Esophagus (tissue), 2 donors: ENCODE data around the gene STKLD1. TPM values are rescaled to one million over a fixed set of nuclear protein-coding genes. Genes with fewer than 3 reads are reported as not detected.
A peak's percentile ranks its signal among the peaks of the same experiment; 100 is the strongest.

Source experiments
- H3K27ac ChIP-seq, 2 donors: one replicate each; pipeline ENCODE4 v1.5.1; 2013; ENCODE audit warnings: low read depth in 2 of 2, mild to moderate bottlenecking in 2 of 2, inconsistent platforms in 1 of 2, low read length in 1 of 2, moderate library complexity in 1 of 2
- H3K27me3 ChIP-seq, 2 donors: one replicate each; pipeline ENCODE4 v1.6.1; 2013; ENCODE audit warnings: low read length in 2 of 2, control low read depth in 1 of 2, mild to moderate bottlenecking in 1 of 2; ENCODE audit not compliant: insufficient read depth in 2 of 2, control insufficient read depth in 1 of 2
- H3K36me3 ChIP-seq, 2 donors: one replicate each; pipeline ENCODE4 v1.6.1; 2013; ENCODE audit warnings: low read length in 1 of 2; ENCODE audit not compliant: control insufficient read depth in 2 of 2, insufficient read depth in 2 of 2
- H3K4me1 ChIP-seq, 2 donors: one replicate each; pipeline ENCODE4 v1.6.1; 2013; ENCODE audit warnings: low read length in 1 of 2; ENCODE audit not compliant: control insufficient read depth in 2 of 2, insufficient read depth in 2 of 2
- H3K4me3 ChIP-seq, 2 donors: one replicate each; pipeline ENCODE4 v1.5.1; 2013; ENCODE audit warnings: low read length in 2 of 2, mild to moderate bottlenecking in 2 of 2, low read depth in 1 of 2, moderate library complexity in 1 of 2
- H3K9me3 ChIP-seq, 2 donors: one replicate each; pipeline ENCODE4 v1.6.1; 2013; ENCODE audit warnings: mild to moderate bottlenecking in 2 of 2, low read depth in 1 of 2, low read length in 1 of 2, moderate library complexity in 1 of 2; ENCODE audit not compliant: control insufficient read depth in 2 of 2, insufficient read depth in 1 of 2
- WGBS, 2 donors: extraction: QIAGEN DNeasy Blood & Tissue Kit; methylation state at CpG; one replicate each; pipeline ENCODE4 v1.1.7; 2013; 5-methylcytosine and 5-hydroxymethylcytosine counted together
- polyA plus RNA-seq, 2 donors: library from polyadenylated mRNA; stranded (reverse); fragments of 200-250 nt; gene quantifications; one replicate each; pipeline ENCODE4 v1.2.3, GENCODE V29; 2013
- donor health status: healthy with polysubstance abuse.
- donor health status: Bipolar disorder and iron deficiency.

Gene STKLD1
- polyA plus RNA-seq, 2 donors, result 0.49 to 1.3 TPM

DNA sequence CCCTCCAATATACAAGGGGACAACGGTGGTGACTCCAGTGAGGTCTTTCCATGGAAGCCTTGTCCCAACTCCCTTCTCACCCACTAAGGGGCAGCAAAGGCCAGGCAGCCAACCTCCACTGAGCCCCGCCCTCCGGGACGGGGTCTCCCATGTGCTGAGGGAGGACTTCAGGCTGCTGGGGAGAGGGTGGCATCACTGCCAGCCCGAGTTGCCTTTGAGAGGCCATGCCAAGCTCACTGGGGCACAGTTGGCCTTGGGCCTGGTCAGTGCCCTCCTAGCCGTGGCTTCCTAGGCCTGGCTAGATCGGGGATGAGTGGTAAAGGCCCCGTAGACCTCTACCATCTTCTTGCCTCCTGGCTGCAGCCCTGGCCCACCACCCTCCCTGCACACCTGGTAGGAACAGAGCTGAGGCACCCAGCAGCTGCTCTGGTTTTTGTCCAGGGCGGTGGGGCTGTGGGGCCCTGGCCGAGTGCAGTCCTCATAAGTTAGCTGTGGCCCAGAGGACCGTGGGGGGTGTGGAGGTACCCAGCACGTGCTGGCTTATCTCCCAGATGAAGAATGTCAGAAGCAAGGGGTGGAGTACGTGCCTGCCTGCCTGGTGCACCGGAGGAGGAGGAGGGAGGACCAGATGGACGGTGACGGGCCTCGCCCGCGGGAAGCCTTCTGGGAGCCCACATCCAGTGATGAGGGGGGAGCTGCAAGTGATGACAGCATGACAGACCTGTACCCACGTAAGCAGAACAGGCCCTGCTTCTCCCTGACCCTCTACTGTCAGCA is 16.6 kb upstream of the STKLD1 start:
- peaks cover 4 to 36% of the 10 kb centered on the region in 2 donors for H3K4me1 ChIP-seq
- H3K4me3 ChIP-seq, result no peak overlapping the region
- H3K27ac ChIP-seq, result no peak overlapping the region
- H3K36me3 ChIP-seq, result peaks cover 6 to 39% of the 10 kb centered on the region in 2 donors
- no peaks in the 10 kb centered on the region for H3K27me3 ChIP-seq
- 45 to 53% methylated on average over 20 of the region's 20 CpGs for WGBS, 2 donors
- H3K9me3 ChIP-seq, result peaks cover 0 to 2% of the 10 kb centered on the region in 2 donors

DNA sequence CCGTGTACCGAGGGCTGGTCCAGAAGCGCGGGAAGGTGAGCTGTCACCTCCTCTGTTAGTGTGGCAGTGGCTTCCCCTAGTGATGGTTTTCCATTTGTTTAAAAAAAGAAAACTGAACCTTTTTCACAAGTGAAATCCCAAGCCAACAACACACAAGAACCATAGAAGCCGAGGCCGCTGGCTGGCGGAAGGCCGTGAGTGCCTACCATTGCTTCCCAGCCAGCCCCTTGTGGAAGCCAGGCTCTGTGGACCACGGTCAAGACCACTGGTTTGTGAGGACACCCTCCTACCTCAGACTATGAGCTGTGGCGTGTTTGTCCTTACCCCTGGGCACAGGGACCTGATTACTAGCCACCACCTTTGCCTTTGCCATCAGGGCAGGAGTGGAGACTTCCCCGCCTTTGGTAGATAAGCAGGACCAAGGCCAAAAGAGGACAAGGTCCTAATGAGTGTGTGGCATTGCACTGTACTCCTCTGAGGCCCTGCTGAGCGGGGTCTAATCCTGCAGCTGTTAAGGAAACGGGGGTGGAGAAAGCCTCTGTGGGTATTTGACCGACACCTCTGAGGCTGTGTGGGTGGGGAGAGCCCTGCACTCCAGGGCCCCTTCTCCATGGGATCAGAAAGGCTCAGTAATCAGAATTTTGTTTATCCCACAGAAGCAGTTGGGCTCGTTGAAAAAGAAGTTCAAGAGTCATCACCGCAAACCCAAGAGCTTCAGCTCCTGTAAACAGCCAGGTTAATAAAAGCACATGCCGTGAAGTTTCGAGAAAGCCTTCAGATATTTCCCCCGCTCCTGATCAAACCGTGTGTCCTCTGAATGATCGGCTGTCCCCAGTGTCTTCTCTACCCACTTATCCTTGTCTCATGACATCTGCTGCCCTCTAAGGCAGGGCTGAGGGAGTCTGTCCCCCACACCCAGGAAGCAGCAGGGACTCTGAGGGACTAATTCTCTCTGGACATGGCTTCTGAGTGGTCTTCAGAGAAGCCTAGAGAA is 15.5 kb upstream of the STKLD1 start:
- H3K4me1 ChIP-seq, result peaks cover 4 to 34% of the 10 kb centered on the region in 2 donors

DNA sequence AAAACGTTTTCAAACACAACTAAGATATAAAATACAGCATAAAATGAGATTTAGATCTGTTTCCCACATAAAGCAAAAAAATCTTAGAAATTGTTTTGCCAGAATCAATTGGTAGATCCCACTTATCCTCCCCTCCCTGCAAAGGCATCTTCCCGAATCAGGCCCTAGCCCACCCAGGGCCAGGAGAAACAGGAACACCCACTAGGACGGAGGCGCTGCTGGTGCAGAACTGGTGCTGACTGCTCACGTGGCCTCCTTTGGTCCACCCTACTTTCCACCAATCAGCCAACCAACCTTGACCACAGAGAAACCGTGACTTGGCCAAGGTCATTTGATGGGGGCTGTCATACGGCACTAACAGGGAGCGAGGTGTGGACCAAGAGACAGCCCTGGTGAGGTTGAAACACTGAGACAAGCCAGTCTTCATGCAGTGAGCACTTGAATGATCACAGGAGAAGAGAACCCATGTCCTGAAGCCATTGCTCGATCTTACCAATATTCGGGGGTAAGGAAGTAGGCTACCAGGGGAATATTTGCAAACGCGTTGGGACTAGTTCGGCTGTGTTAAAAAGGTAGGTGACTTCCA is 14.6 kb upstream of the STKLD1 start:
- WGBS, 2 donors, result 60 to 67% methylated on average over 13 of the region's 13 CpGs
- peaks cover 0 to 2% of the 10 kb centered on the region in 2 donors for H3K9me3 ChIP-seq
- no peak overlapping the region for H3K4me3 ChIP-seq
- H3K27ac ChIP-seq, result no peak overlapping the region
- H3K27me3 ChIP-seq, result no peaks in the 10 kb centered on the region
- peaks cover 4 to 34% of the 10 kb centered on the region in 2 donors for H3K4me1 ChIP-seq
- peaks cover 12 to 49% of the 10 kb centered on the region in 2 donors for H3K36me3 ChIP-seq

More for the DNA sequence above, 15.5 kb upstream of the STKLD1 start:
- WGBS, 2 donors, result 67 to 79% methylated on average over 21 of the region's 21 CpGs
- H3K27me3 ChIP-seq, result no peaks in the 10 kb centered on the region
- peaks cover 9 to 42% of the 10 kb centered on the region in 2 donors for H3K36me3 ChIP-seq
- no peak overlapping the region for H3K27ac ChIP-seq
- H3K9me3 ChIP-seq, result peaks cover 0 to 2% of the 10 kb centered on the region in 2 donors
- no peak overlapping the region for H3K4me3 ChIP-seq

GRCh38 chr9:133362359-133363044 is 13.7 kb upstream of the STKLD1 start:
- peaks cover 0 to 2% of the 10 kb centered on the region in 2 donors for H3K9me3 ChIP-seq
- H3K4me1 ChIP-seq, result peaks cover 4 to 27% of the 10 kb centered on the region in 2 donors
- 55 to 65% methylated on average over 15 of the region's 15 CpGs for WGBS, 2 donors
- no peak overlapping the region for H3K4me3 ChIP-seq
- H3K36me3 ChIP-seq, result peaks cover 13 to 58% of the 10 kb centered on the region in 2 donors
- no peaks in the 10 kb centered on the region for H3K27me3 ChIP-seq
- H3K27ac ChIP-seq, result peak overlapping the region; percentile 8 to 38

GRCh38 chr9:133366435-133366834 is 9.7 kb upstream of the STKLD1 start:
- no peaks in the 10 kb centered on the region for H3K27me3 ChIP-seq
- no peak overlapping the region for H3K4me3 ChIP-seq
- H3K27ac ChIP-seq, result no peak overlapping the region
- H3K9me3 ChIP-seq, result peaks cover 0 to 2% of the 10 kb centered on the region in 2 donors
- peaks cover 10 to 35% of the 10 kb centered on the region in 2 donors for H3K4me1 ChIP-seq
- 92% methylated on average over 11 of the region's 11 CpGs for WGBS, 2 donors
- H3K36me3 ChIP-seq, result peaks cover 13 to 45% of the 10 kb centered on the region in 2 donors

GRCh38 chr9:133367221-133367620 is 8.9 kb upstream of the STKLD1 start:
- Histone ChIP-seq H3K4me1 (peaks cover 13 to 41% of the 10 kb centered on the region in 2 donors), H3K27ac (peak overlapping the region in 1 of 2 donors; percentile 74), H3K36me3 (peaks cover 13 to 43% of the 10 kb centered on the region in 2 donors), H3K4me3 (no peak overlapping the region), H3K27me3 (no peaks in the 10 kb centered on the region), H3K9me3 (no peaks in the 10 kb centered on the region)
- WGBS, 2 donors, result 90 to 91% methylated on average over 22 of the region's 22 CpGs

DNA sequence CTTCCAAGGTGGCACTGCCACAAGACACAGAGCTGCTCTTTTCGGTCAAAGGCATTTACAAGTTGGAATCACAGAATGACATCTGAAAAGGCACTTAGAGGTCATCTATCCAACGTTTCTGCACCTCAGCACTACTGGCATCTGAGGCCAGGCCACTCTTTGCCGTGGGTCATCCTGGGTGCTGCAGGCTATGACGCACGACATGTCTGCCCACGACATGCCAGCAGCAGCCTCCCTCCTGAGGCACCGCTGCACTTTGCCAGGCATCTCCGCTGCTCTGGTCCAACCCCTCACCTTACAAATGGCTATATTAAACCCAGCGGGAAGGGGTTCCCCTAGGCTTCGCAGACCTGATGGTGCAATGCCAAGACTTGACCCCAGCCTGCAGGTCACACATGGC is 8.4 kb upstream of the STKLD1 start:
- H3K27ac ChIP-seq, result peak overlapping the region in 1 of 2 donors; percentile 74
- no peak overlapping the region for H3K4me3 ChIP-seq
- peaks cover 13 to 41% of the 10 kb centered on the region in 2 donors for H3K4me1 ChIP-seq
- H3K36me3 ChIP-seq, result peaks cover 13 to 43% of the 10 kb centered on the region in 2 donors
- H3K27me3 ChIP-seq, result no peaks in the 10 kb centered on the region
- no peaks in the 10 kb centered on the region for H3K9me3 ChIP-seq
- 62 to 70% methylated on average over 10 of the region's 10 CpGs for WGBS, 2 donors

GRCh38 chr9:133368249-133368881 is 7.8 kb upstream of the STKLD1 start:
- Histone ChIP-seq H3K4me1 (peaks cover 13 to 39% of the 10 kb centered on the region in 2 donors), H3K27ac (peak overlapping the region in 1 of 2 donors; percentile 74), H3K9me3 (no peaks in the 10 kb centered on the region), H3K36me3 (peaks cover 8 to 46% of the 10 kb centered on the region in 2 donors), H3K27me3 (no peaks in the 10 kb centered on the region), H3K4me3 (no peak overlapping the region)
- WGBS, 2 donors, result 40 to 47% methylated on average over 18 of the region's 18 CpGs
